Ovary (tissue), 9 donors: Measurements from ENCODE around the gene HMGA1. TPM values are rescaled to one million over a fixed set of nuclear protein-coding genes. Genes with fewer than 3 reads are reported as not detected.

Source experiments
- DNase-seq, 5 donors: peaks; one replicate each; pipeline ENCODE4 v3.0.0-alpha.2; 2019 to 2020
- H3K27ac ChIP-seq, 2 donors: fragments of 200-600 bp; one replicate each; pipeline versions ENCODE4 v1.5.1 to v1.8.0; 2019 to 2022
- H3K27me3 ChIP-seq: fragments of 200-600 bp; one replicate; pipeline ENCODE4 v1.8.0; 2022
- H3K36me3 ChIP-seq: fragments of 200-600 bp; sonication (generic); one replicate; pipeline ENCODE4 v1.5.1; 2019
- H3K4me1 ChIP-seq: one replicate; pipeline ENCODE4 v1.8.1; 2013; ENCODE audit warnings: mild to moderate bottlenecking, moderate library complexity; ENCODE audit not compliant: insufficient read depth
- H3K4me3 ChIP-seq: fragments of 200-600 bp; sonication (generic); one replicate; pipeline ENCODE4 v1.5.1; 2017
- H3K9me3 ChIP-seq, 2 donors: fragments of 200-600 bp in 1 of 2; sonication (generic) in 1 of 2; one replicate each; pipeline versions ENCODE4 v1.5.1 to v1.8.1; 2013 to 2019; ENCODE audit warnings: mild to moderate bottlenecking in 1 of 2, moderate library complexity in 1 of 2
- CTCF ChIP-seq, 3 donors: fragments of 450-650 bp in 2 of 3; fragments of 200-600 bp in 1 of 3; IDR thresholded peaks; one replicate each; pipeline versions ENCODE4 v1.5.1 to v1.8.0; 2016 to 2022; ENCODE audit warnings: antibody characterized with exemption in 3 of 3, mild to moderate bottlenecking in 1 of 3
- EP300 ChIP-seq: sonication (generic); formaldehyde crosslinking; IDR thresholded peaks from one replicate; pipeline ENCODE4 v1.6.1; 2017; ENCODE audit warnings: antibody characterized with exemption
- POLR2A ChIP-seq: fragments of 450-650 bp; IDR thresholded peaks from one replicate; pipeline ENCODE4 v1.6.1; 2017; ENCODE audit warnings: antibody characterized with exemption, mild to moderate bottlenecking, moderate library complexity
- WGBS, 3 donors: extraction: QIAGEN DNeasy Blood & Tissue Kit in 1 of 3; methylation state at CpG; one replicate each; pipeline versions ENCODE4 v1.1.5 to v1.1.7; 2013 to 2017; 5-methylcytosine and 5-hydroxymethylcytosine counted together
- intact Hi-C, 4 donors: fragments of 100-400 bp; cut with DNase I; formaldehyde crosslinking; loops; one replicate each; pipeline versions ENCODE4 v1.11.0 to v1.15.1; 2022 to 2023
- polyA plus RNA-seq, 2 donors: library from polyadenylated mRNA; stranded (reverse); fragments of 200-250 nt in 1 of 2; fragments of 350-450 nt in 1 of 2; fragmentation: Illumina TruSeq in 1 of 2; extraction: RNeasy Lipid Tissue Mini Kit (QIAGEN cat#74804) in 1 of 2; gene quantifications; one replicate each; pipeline ENCODE4 v1.2.3, GENCODE V29; 2013 to 2014
- total RNA-seq, 7 donors: library from RNA; depleted of rRNA in 2 of 7; stranded (reverse); fragments of >200 nt in 2 of 7; fragmentation: NEBNext Ultra II Directional in 3 of 7; extraction: Animal tissue kit (Norgen Biotek cat#: 25700) in 3 of 7; gene quantifications; one replicate each; pipeline versions ENCODE4 v1.1.0 to v1.2.4, GENCODE V29; 2016 to 2023
- donor health status: DM: no; HTN: no; CAD: no; lungs with moderate emphysema.
- donor health status: DM: no; HTN: no; CAD: no.
- donor health status: Bipolar disorder and iron deficiency.
- donor health status: DM: yes; HTN: yes; CAD: no.
- donor health status: DM: no; HTN: no; CAD: no.
- donor health status: DM: yes; HTN: yes; CAD: no.

HMGA1 gene
- total and polyA plus RNA-seq, 9 donors, result 2.4 to 39.9 (median 8.0) TPM

GRCh38 chr6:34277763-34278112, 41.1 kb downstream of the HMGA1 start:
- intact Hi-C loops, result no loop called here
- H3K4me1 ChIP-seq, result no peaks in the 10 kb centered on the region
- no peaks in the 10 kb centered on the region for H3K9me3 ChIP-seq
- H3K27ac ChIP-seq, result no peak overlapping the region
- no peaks in the 10 kb centered on the region for H3K36me3 ChIP-seq
- DNase-seq, result no peak
- no peak overlapping the region for H3K4me3 ChIP-seq
- TF ChIP-seq CTCF (IDR thresholded peaks at IDR 0.05) (no peak), EP300 (no peak), POLR2A (no peak)
- H3K27me3 ChIP-seq, result no peaks in the 10 kb centered on the region
- 86 to 93% (median 89%) methylated on average over 4 of the region's 4 CpGs for WGBS, 3 donors

DNA sequence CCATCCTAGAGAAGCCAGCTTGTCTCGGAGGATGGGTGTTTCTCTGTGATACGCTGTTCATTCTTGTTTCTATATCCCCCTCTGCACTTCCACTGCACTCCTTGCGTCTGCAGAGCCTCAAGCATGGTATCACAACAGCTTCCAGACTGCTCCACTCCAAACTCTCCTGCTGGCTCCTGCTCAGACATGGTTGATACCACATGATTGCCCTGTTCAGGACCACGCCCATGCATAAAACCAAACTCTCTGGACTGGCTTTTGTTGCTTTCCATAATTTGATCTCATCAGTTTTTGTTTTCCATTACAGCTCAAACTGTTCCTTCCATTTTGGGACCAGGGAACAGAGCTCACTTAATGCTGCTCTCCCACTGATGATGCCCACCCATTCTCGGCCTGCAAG, 42.2 kb downstream of the HMGA1 start:
- TF ChIP-seq EP300 (no peak), POLR2A (no peak), CTCF (IDR thresholded peaks at IDR 0.05) (no peak)
- Histone ChIP-seq H3K27ac (no peak overlapping the region), H3K4me3 (no peak overlapping the region), H3K9me3 (no peaks in the 10 kb centered on the region), H3K4me1 (no peaks in the 10 kb centered on the region), H3K36me3 (no peaks in the 10 kb centered on the region), H3K27me3 (no peaks in the 10 kb centered on the region)
- DNase-seq, result no peak
- 94 to 97% (median 96%) methylated on average over 5 of the region's 5 CpGs for WGBS, 3 donors
- intact Hi-C loops, result no loop called here

GRCh38 chr6:34280216-34280615, 43.5 kb downstream of the HMGA1 start:
- H3K9me3 ChIP-seq, result no peaks in the 10 kb centered on the region
- 91 to 96% (median 95%) methylated on average over 4 of the region's 4 CpGs for WGBS, 3 donors
- no peaks in the 10 kb centered on the region for H3K4me1 ChIP-seq
- no peaks in the 10 kb centered on the region for H3K27me3 ChIP-seq
- H3K36me3 ChIP-seq, result no peaks in the 10 kb centered on the region
- intact Hi-C loops, result no loop called here
- TF ChIP-seq POLR2A (no peak), CTCF (IDR thresholded peaks at IDR 0.05) (no peak), EP300 (no peak)
- H3K27ac ChIP-seq, result no peak overlapping the region
- DNase-seq, result no peak
- H3K4me3 ChIP-seq, result no peak overlapping the region

DNA sequence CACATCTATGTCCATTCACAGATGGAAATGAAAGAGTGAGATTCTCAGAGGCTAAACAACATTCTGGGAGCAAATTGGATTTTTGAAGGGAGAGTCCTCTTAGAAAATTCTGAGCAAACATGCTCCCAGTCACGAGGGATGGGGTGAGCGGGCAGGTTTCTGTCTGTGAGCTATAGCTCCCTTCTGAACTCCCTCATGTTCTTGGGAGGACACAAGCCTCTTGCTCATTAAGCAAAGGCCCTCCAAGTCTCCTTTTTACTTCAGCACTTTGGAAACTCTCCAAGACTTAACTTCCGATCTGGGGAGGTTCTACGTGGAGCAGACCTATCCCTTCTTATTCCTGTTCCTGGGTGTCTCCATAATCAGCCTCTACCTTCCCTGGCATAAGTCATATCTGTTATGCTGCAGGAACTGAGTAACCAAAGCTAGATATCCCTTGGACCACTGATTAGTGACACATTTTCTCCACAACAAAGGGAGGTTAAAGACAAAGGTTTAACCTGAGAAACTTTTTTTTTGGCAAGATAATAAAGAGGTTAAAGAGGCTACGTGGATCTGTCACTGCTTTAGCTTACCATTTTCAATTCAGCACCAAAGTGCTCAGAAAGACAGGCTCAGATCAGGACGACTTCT, 45.1 kb downstream of the HMGA1 start:
- Histone ChIP-seq H3K9me3 (no peaks in the 10 kb centered on the region), H3K27ac (no peak overlapping the region), H3K27me3 (no peaks in the 10 kb centered on the region), H3K36me3 (no peaks in the 10 kb centered on the region), H3K4me3 (no peak overlapping the region), H3K4me1 (no peaks in the 10 kb centered on the region)
- DNase-seq, result no peak
- WGBS, 3 donors, result 78 to 85% (median 83%) methylated on average over 6 of the region's 6 CpGs
- TF ChIP-seq CTCF (IDR thresholded peaks at IDR 0.05), result no peak
- TF ChIP-seq POLR2A, result no peak
- no peak for TF ChIP-seq EP300
- intact Hi-C loops, result no loop called here
